ENCODE results near the gene FHOD3.

- TF ChIP-seq SPI1 (IDR thresholded peaks at IDR 0.05; ENCODE audit: low read depth, low read length) (no peak), POLR2A (IDR thresholded peaks at IDR 0.05; ENCODE audit: low read depth, low read length) (no peak), PAX5 (IDR thresholded peaks at IDR 0.05; ENCODE audit: insufficient read depth, low read length, severe bottlenecking) (no peak), TAF1 (IDR thresholded peaks at IDR 0.05; ENCODE audit: low read depth, low read length) (no peak), POLR2AphosphoS5 (IDR thresholded peaks at IDR 0.05; ENCODE audit: low read depth, low read length) (no peak)
These were observed 249.4 kb downstream of the FHOD3 start for GRCh38 chr18:36546876-36547275.

All from GM12891 (cell line).